ENCODE data around the gene CDH8. TPM values are rescaled to one million over a fixed set of nuclear protein-coding genes. Genes with fewer than 3 reads are reported as not detected.

Gene CDH8
- total and polyA plus RNA-seq, 7 donors = 0.13 to 3.9 (median 0.83) TPM; not detected in 2

DNA sequence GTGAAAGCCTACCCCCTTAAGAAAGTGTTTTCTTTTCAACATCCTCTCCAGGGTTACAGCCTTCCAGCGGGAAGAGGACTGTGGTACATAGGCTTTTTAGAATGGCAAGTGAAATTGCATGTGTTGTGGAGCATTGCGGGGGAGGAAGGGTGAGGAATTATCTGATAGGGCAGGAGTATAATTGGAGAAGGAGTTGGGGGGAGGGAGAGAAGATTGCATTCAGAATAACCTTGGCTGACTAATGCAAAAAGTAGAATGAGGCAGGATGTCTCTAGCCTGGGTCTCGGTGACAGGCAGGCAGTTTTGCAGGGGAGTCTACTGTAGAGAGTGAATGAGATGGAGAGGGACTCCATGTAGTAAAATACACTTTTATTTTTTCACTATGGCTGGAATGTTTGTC is 2.4 kb upstream of the CDH8 start:
- H3K27ac ChIP-seq = no peak overlapping the region
- intact Hi-C loops (cut with DNase I) = no loop called here

DNA sequence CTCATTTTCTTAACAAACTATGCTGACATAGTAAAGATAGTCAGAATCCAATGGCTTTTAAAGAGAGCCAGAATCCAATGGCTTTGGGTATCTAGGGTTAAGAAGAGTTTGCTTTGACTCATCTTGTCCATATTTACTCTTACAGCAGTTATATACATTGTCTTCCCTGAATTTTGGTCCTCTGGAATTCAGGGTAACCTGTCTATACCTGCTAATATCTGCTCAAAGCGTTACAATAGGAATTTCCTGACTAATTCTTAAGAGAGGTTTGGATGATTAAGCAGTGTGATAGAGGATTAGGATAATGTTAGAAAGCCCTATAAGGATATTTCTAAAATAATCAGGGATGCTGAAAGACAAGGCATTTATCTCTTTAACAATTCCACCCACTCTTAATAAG is 2.0 kb upstream of the CDH8 start:
- Histone ChIP-seq H3K4me3 (no peak overlapping the region), H3K27ac (no peak overlapping the region), H3K27me3 (peaks cover 16 to 57% (median 22%) of the 10 kb centered on the region in 3 donors), H3K4me1 (peaks cover 0 to 28% (median 12%) of the 10 kb centered on the region in 4 donors), H3K36me3 (no peaks in the 10 kb centered on the region), H3K9me3 (no peaks in the 10 kb centered on the region)
- intact Hi-C loops (cut with DNase I) = no loop called here
- TF ChIP-seq POLR2A (IDR thresholded peaks at IDR 0.05) = no peak
- TF ChIP-seq EP300 (IDR thresholded peaks at IDR 0.05) = no peak
- TF ChIP-seq, protein P1, sequence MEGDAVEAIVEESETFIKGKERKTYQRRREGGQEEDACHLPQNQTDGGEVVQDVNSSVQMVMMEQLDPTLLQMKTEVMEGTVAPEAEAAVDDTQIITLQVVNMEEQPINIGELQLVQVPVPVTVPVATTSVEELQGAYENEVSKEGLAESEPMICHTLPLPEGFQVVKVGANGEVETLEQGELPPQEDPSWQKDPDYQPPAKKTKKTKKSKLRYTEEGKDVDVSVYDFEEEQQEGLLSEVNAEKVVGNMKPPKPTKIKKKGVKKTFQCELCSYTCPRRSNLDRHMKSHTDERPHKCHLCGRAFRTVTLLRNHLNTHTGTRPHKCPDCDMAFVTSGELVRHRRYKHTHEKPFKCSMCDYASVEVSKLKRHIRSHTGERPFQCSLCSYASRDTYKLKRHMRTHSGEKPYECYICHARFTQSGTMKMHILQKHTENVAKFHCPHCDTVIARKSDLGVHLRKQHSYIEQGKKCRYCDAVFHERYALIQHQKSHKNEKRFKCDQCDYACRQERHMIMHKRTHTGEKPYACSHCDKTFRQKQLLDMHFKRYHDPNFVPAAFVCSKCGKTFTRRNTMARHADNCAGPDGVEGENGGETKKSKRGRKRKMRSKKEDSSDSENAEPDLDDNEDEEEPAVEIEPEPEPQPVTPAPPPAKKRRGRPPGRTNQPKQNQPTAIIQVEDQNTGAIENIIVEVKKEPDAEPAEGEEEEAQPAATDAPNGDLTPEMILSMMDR (IDR thresholded peaks at IDR 0.05) = no peak
- TF ChIP-seq POLR2AphosphoS5 (IDR thresholded peaks at IDR 0.05) = no peak
- DNase-seq = no peak
- 57 to 61% methylated on average over 1 of the region's 1 CpG for WGBS, 2 donors

More for the DNA sequence above, 2.4 kb upstream of the CDH8 start:
- Histone ChIP-seq H3K27me3 (peaks cover 16 to 56% (median 22%) of the 10 kb centered on the region in 3 donors), H3K4me3 (no peak overlapping the region), H3K9me3 (no peaks in the 10 kb centered on the region), H3K4me1 (peaks cover 0 to 28% (median 12%) of the 10 kb centered on the region in 4 donors), H3K36me3 (no peaks in the 10 kb centered on the region)
- no peak for DNase-seq
- TF ChIP-seq POLR2A (IDR thresholded peaks at IDR 0.05) (no peak), EP300 (IDR thresholded peaks at IDR 0.05) (no peak), POLR2AphosphoS5 (IDR thresholded peaks at IDR 0.05) (no peak)
- TF ChIP-seq, protein P1 (IDR thresholded peaks at IDR 0.05) = no peak
- WGBS, 2 donors = 45% methylated on average over 3 of the region's 3 CpGs

- WGBS, 2 donors = 11 to 26% methylated on average over 15 of the region's 15 CpGs
- H3K9me3 ChIP-seq = no peaks in the 10 kb centered on the region
- H3K4me1 ChIP-seq = peaks cover 0 to 28% (median 12%) of the 10 kb centered on the region in 4 donors
- intact Hi-C loops (cut with DNase I) = no loop called here
- H3K4me3 ChIP-seq = no peak overlapping the region
- no peaks in the 10 kb centered on the region for H3K36me3 ChIP-seq
- peaks cover 16 to 59% (median 22%) of the 10 kb centered on the region in 3 donors for H3K27me3 ChIP-seq
- no peak for DNase-seq
- H3K27ac ChIP-seq = no peak overlapping the region
- no peak for TF ChIP-seq EP300 (IDR thresholded peaks at IDR 0.05)
- TF ChIP-seq POLR2AphosphoS5 (IDR thresholded peaks at IDR 0.05) = no peak
- TF ChIP-seq, protein P1 (IDR thresholded peaks at IDR 0.05) = no peak
- TF ChIP-seq POLR2A (IDR thresholded peaks at IDR 0.05) = no peak
Measured at GRCh38 chr16:62036802-62037135, 531 bp upstream of the CDH8 start.

DNA sequence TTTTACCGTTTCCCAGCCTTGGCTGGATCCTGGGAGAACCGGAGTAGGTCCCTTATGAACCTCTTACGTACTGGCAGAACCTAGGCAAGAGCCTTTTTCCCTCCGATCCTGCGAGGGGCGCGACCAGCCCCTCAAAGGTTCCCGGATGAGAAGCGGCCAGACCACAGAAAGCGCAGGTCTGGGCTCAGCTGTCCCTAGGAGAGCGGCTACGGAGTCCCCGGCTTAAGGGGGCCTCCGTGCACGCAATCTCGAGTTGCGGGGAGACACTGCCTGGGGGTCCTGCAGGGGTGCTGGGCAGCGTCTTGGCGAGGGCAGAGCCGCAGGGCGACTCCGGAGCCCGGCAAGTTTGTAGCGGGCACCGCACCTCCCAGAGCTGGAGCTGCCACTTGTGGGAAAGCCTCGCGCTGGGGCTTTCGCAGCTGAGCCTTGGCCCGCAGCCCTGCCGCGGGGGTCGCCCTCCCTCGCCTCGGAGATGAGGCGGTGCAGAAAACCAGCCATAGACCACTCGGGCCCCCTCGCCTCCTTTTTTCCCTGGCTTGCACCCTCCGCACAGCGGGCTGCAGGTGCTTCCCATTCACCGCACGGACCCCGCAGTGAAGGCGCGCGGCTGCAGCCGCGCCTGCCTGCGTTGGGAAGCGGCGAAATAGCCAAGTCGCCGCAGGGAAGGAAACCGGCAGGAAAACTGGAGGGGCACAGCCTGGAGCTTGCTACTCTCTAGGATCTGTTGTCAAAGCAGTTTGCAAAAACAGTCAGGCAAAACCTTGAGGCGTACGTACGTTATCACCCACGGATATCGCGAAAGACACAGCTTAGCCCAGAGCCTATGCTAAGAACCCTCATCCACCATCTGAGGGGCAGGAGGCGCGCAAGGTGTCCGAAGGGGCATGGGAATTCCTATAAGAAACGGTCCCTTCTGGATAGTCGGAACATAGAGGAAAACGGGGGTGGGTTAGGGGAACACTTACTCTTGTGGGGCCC is 834 bp downstream of the CDH8 start:
- intact Hi-C loops (cut with DNase I) = no loop called here
- TF ChIP-seq POLR2A (IDR thresholded peaks at IDR 0.05) (no peak), POLR2AphosphoS5 (IDR thresholded peaks at IDR 0.05) (no peak), EP300 (IDR thresholded peaks at IDR 0.05) (no peak)
- TF ChIP-seq, protein P1 (IDR thresholded peaks at IDR 0.05) = no peak
- Histone ChIP-seq H3K4me1 (peaks cover 0 to 28% (median 12%) of the 10 kb centered on the region in 4 donors), H3K9me3 (no peaks in the 10 kb centered on the region), H3K27me3 (peaks cover 16 to 59% (median 22%) of the 10 kb centered on the region in 3 donors), H3K4me3 (peak overlapping the region in 3 of 4 donors; percentile 38 to 41 (median 41)), H3K36me3 (no peaks in the 10 kb centered on the region), H3K27ac (no peak overlapping the region)
- no peak for DNase-seq
- WGBS, 2 donors = 3 to 19% methylated on average over 65 of the region's 65 CpGs
